ENCODE results near the gene MYH14.
"Not testable (repeated sequence)": the region's sequence is repeated elsewhere in the genome, so short reads cannot be mapped to it uniquely, and the experiment has no call there.

MYH14 gene

GRCh38 chr19:50223439-50223716 is 20.0 kb downstream of the MYH14 start:
- POLR2A ChIA-PET: no interaction called here
- Histone ChIP-seq H3K27ac (ENCODE audit: insufficient read depth in 1 of 2, low read depth in 1 of 2, low read length in 2 of 2, poor library complexity in 1 of 2, severe bottlenecking in 2 of 2) (no peak overlapping the region), H3K27me3 (replicated peaks in 2 of 5; ENCODE audit: control insufficient read depth in 4 of 5, insufficient read depth in 5 of 5, low read length in 4 of 5) (peaks cover 0 to 2% (median 0%) of the 10 kb centered on the region in 5 experiments), H3K9me3 (ENCODE audit: control extremely low read depth in 1 of 5, control insufficient read depth in 4 of 5, insufficient read depth in 2 of 5, low read depth in 1 of 5, low read length in 4 of 5) (peaks cover 0 to 9% (median 3%) of the 10 kb centered on the region in 5 experiments), H3K4me1 (ENCODE audit: control extremely low read depth in 1 of 4, control insufficient read depth in 4 of 4, insufficient read depth in 4 of 4, low read length in 3 of 4) (no peaks in the 10 kb centered on the region), H3K4me3 (ENCODE audit: control insufficient read depth in 1 of 7, extremely low read depth in 1 of 7, insufficient read depth in 4 of 7, low read depth in 2 of 7, low read length in 6 of 7) (no peak overlapping the region), H3K36me3 (ENCODE audit: control insufficient read depth in 4 of 4, insufficient read depth in 4 of 4, low read length in 3 of 4) (no peaks in the 10 kb centered on the region)
- CTCF ChIA-PET: no interaction called here
- DNase-seq: no peak
- no CpG with 5 or more reads among the region's 3 CpGs for WGBS (ENCODE audit: insufficient coverage)

DNA sequence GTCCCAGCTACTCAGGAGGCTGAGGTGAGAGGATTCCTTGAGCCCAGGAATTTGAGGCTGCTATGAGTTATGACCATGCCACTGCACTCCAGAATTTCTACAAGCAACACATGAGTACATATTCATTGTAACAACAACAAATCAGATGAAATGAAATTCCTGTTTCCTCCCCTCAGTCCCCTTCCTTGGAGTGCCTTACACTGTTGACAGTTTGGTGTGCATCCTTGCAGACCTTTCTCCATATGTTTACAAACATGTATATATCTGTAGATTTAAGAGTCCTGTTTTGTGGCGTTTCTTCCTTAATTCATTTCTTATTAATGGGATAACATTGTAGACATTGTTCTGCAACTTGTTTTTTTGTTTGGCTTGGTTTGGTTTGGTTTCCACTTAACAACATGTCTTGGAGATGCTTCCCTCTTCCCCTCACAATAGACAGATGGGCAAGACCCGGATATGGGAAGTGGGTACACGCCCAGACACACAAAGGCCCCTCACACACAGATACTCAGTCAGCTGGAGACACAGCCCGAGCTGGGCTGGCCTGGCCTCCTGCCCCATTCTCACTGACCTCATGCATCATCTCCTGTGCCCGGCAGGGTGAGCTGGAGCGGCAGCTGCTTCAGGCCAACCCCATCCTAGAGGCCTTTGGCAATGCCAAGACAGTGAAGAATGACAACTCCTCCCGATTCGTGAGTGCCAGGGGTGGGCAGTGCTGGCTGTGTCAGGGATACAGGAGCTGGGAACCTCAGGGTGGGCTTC is 21.7 kb downstream of the MYH14 start:
- H3K27me3 ChIP-seq (replicated peaks in 2 of 5; ENCODE audit: control insufficient read depth in 4 of 5, insufficient read depth in 5 of 5, low read length in 4 of 5): peaks cover 0 to 15% (median 0%) of the 10 kb centered on the region in 5 experiments
- peaks cover 0 to 9% (median 3%) of the 10 kb centered on the region in 5 experiments for H3K9me3 ChIP-seq (ENCODE audit: control extremely low read depth in 1 of 5, control insufficient read depth in 4 of 5, insufficient read depth in 2 of 5, low read depth in 1 of 5, low read length in 4 of 5)
- ChIA-PET CTCF (no interaction called here), POLR2A (no interaction called here)
- no peak for DNase-seq
- WGBS (ENCODE audit: insufficient coverage): 100% methylated on average over 1 of the region's 8 CpGs
- H3K36me3 ChIP-seq (ENCODE audit: control insufficient read depth in 4 of 4, insufficient read depth in 4 of 4, low read length in 3 of 4): no peaks in the 10 kb centered on the region
- H3K27ac ChIP-seq (ENCODE audit: insufficient read depth in 1 of 2, low read depth in 1 of 2, low read length in 2 of 2, poor library complexity in 1 of 2, severe bottlenecking in 2 of 2): no peak overlapping the region
- H3K4me3 ChIP-seq (ENCODE audit: control insufficient read depth in 1 of 7, extremely low read depth in 1 of 7, insufficient read depth in 4 of 7, low read depth in 2 of 7, low read length in 6 of 7): no peak overlapping the region
- H3K4me1 ChIP-seq (ENCODE audit: control extremely low read depth in 1 of 4, control insufficient read depth in 4 of 4, insufficient read depth in 4 of 4, low read length in 3 of 4): no peaks in the 10 kb centered on the region

- H3K27me3 ChIP-seq (replicated peaks in 2 of 5; ENCODE audit: control insufficient read depth in 4 of 5, insufficient read depth in 5 of 5, low read length in 4 of 5): peaks cover 0 to 27% (median 0%) of the 10 kb centered on the region in 5 experiments
- H3K4me1 ChIP-seq (ENCODE audit: control extremely low read depth in 1 of 4, control insufficient read depth in 4 of 4, insufficient read depth in 4 of 4, low read length in 3 of 4): no peaks in the 10 kb centered on the region
- DNase-seq: no peak
- H3K27ac ChIP-seq (ENCODE audit: insufficient read depth in 1 of 2, low read depth in 1 of 2, low read length in 2 of 2, poor library complexity in 1 of 2, severe bottlenecking in 2 of 2): no peak overlapping the region
- CTCF ChIA-PET: no interaction called here
- no peaks in the 10 kb centered on the region for H3K36me3 ChIP-seq (ENCODE audit: control insufficient read depth in 4 of 4, insufficient read depth in 4 of 4, low read length in 3 of 4)
- WGBS (ENCODE audit: insufficient coverage): 80% methylated on average over 4 of the region's 7 CpGs
- POLR2A ChIA-PET: no interaction called here
- H3K4me3 ChIP-seq (ENCODE audit: control insufficient read depth in 1 of 7, extremely low read depth in 1 of 7, insufficient read depth in 4 of 7, low read depth in 2 of 7, low read length in 6 of 7): no peak overlapping the region
- H3K9me3 ChIP-seq (ENCODE audit: control extremely low read depth in 1 of 5, control insufficient read depth in 4 of 5, insufficient read depth in 2 of 5, low read depth in 1 of 5, low read length in 4 of 5): peaks cover 0 to 9% (median 3%) of the 10 kb centered on the region in 5 experiments
Observed at GRCh38 chr19:50226536-50226935, 23.1 kb downstream of the MYH14 start.

GRCh38 chr19:50228153-50228552 is 24.7 kb downstream of the MYH14 start:
- H3K4me3 ChIP-seq (ENCODE audit: control insufficient read depth in 1 of 7, extremely low read depth in 1 of 7, insufficient read depth in 4 of 7, low read depth in 2 of 7, low read length in 6 of 7); H3K36me3 ChIP-seq (ENCODE audit: control insufficient read depth in 4 of 4, insufficient read depth in 4 of 4, low read length in 3 of 4); H3K27ac ChIP-seq (ENCODE audit: insufficient read depth in 1 of 2, low read depth in 1 of 2, low read length in 2 of 2, poor library complexity in 1 of 2, severe bottlenecking in 2 of 2); H3K4me1 ChIP-seq (ENCODE audit: control extremely low read depth in 1 of 4, control insufficient read depth in 4 of 4, insufficient read depth in 4 of 4, low read length in 3 of 4); H3K9me3 ChIP-seq (ENCODE audit: control extremely low read depth in 1 of 5, control insufficient read depth in 4 of 5, insufficient read depth in 2 of 5, low read depth in 1 of 5, low read length in 4 of 5); DNase-seq; POLR2A ChIA-PET: not testable (repeated sequence)
- CTCF ChIA-PET: interaction anchor here (0.6 kb wide), 1 partner anchor 260 kb away, joined by 3 read pairs; no protein-coding TSS in a partner anchor
- peaks cover 0 to 38% (median 0%) of the 10 kb centered on the region in 5 experiments for H3K27me3 ChIP-seq (replicated peaks in 2 of 5; ENCODE audit: control insufficient read depth in 4 of 5, insufficient read depth in 5 of 5, low read length in 4 of 5)
- WGBS (ENCODE audit: insufficient coverage): 57% methylated on average over 5 of the region's 7 CpGs

DNA sequence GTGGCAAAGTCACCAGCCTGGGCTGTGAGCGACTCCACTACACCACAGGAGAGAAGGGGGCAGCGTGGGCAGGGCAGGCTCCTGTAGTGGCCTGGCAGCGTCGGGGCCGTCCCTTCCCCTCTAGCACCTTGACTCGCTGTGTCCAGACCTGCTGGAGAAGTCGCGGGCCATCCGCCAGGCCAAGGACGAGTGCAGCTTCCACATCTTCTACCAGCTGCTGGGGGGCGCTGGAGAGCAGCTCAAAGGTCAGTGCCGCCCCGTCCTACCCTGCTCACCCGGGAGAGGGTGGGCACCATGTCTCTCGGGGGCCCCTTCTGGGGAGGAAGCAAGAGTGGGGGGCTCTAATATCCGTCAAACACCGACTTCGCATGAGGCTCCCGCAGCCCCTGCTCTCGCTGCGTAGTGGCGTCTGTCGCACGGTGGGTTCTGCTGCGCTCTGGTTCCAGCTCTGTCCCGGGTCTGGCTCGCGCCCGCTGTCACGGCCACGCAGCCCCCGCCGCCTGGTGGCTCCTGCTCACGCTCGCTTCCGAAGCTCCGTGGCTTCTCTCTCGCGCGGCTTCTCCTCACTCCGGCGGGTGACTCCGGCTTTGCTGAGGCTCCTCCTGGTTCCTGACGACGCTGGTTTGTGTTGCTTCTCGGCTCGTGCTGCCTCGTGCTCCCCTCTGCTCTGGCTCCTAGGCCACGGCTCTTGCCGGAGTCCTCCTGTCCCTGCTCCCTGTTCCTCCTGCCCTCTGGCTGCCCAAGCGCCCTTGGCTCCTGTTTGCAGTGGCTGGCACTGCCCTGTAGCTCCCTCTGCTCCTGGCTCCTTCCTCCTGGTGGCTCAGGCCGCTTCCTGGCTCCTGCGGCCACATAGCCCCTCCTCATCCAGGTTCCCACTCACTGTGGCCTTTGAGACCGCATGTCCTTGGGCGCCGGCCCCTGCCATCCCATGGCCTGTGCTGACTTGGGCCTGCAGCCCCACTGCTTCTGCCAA is 27.2 kb downstream of the MYH14 start:
- 63% methylated on average over 54 of the region's 56 CpGs for whole genome bisulfite sequencing (ENCODE audit: insufficient coverage)
- H3K4me1 ChIP-seq (ENCODE audit: control extremely low read depth in 1 of 4, control insufficient read depth in 4 of 4, insufficient read depth in 4 of 4, low read length in 3 of 4): no peaks in the 10 kb centered on the region
- H3K36me3 ChIP-seq (ENCODE audit: control insufficient read depth in 4 of 4, insufficient read depth in 4 of 4, low read length in 3 of 4): no peaks in the 10 kb centered on the region
- DNase-seq: no peak
- H3K27me3 ChIP-seq (replicated peaks in 2 of 5; ENCODE audit: control insufficient read depth in 4 of 5, insufficient read depth in 5 of 5, low read length in 4 of 5): peaks cover 0 to 43% (median 0%) of the 10 kb centered on the region in 5 experiments
- ChIA-PET CTCF (no interaction called here), POLR2A (no interaction called here)
- H3K27ac ChIP-seq (ENCODE audit: insufficient read depth in 1 of 2, low read depth in 1 of 2, low read length in 2 of 2, poor library complexity in 1 of 2, severe bottlenecking in 2 of 2): no peak overlapping the region
- H3K9me3 ChIP-seq (ENCODE audit: control extremely low read depth in 1 of 5, control insufficient read depth in 4 of 5, insufficient read depth in 2 of 5, low read depth in 1 of 5, low read length in 4 of 5): no peaks in the 10 kb centered on the region
- H3K4me3 ChIP-seq (ENCODE audit: control insufficient read depth in 1 of 7, extremely low read depth in 1 of 7, insufficient read depth in 4 of 7, low read depth in 2 of 7, low read length in 6 of 7): no peak overlapping the region

GRCh38 chr19:50231417-50231816 is 28.0 kb downstream of the MYH14 start:
- CTCF ChIA-PET; POLR2A ChIA-PET; H3K9me3 ChIP-seq (ENCODE audit: control extremely low read depth in 1 of 5, control insufficient read depth in 4 of 5, insufficient read depth in 2 of 5, low read depth in 1 of 5, low read length in 4 of 5); H3K4me3 ChIP-seq (ENCODE audit: control insufficient read depth in 1 of 7, extremely low read depth in 1 of 7, insufficient read depth in 4 of 7, low read depth in 2 of 7, low read length in 6 of 7); H3K27ac ChIP-seq (ENCODE audit: insufficient read depth in 1 of 2, low read depth in 1 of 2, low read length in 2 of 2, poor library complexity in 1 of 2, severe bottlenecking in 2 of 2); DNase-seq; H3K36me3 ChIP-seq (ENCODE audit: control insufficient read depth in 4 of 4, insufficient read depth in 4 of 4, low read length in 3 of 4); H3K4me1 ChIP-seq (ENCODE audit: control extremely low read depth in 1 of 4, control insufficient read depth in 4 of 4, insufficient read depth in 4 of 4, low read length in 3 of 4): not testable (repeated sequence)
- H3K27me3 ChIP-seq (replicated peaks in 2 of 5; ENCODE audit: control insufficient read depth in 4 of 5, insufficient read depth in 5 of 5, low read length in 4 of 5): peaks cover 0 to 43% (median 0%) of the 10 kb centered on the region in 5 experiments
- WGBS (ENCODE audit: insufficient coverage): 81% methylated on average over 2 of the region's 3 CpGs

GRCh38 chr19:50231821-50232220 is 28.4 kb downstream of the MYH14 start:
- H3K4me1 ChIP-seq (ENCODE audit: control extremely low read depth in 1 of 4, control insufficient read depth in 4 of 4, insufficient read depth in 4 of 4, low read length in 3 of 4): no peaks in the 10 kb centered on the region
- H3K36me3 ChIP-seq (ENCODE audit: control insufficient read depth in 4 of 4, insufficient read depth in 4 of 4, low read length in 3 of 4): no peaks in the 10 kb centered on the region
- no peaks in the 10 kb centered on the region for H3K9me3 ChIP-seq (ENCODE audit: control extremely low read depth in 1 of 5, control insufficient read depth in 4 of 5, insufficient read depth in 2 of 5, low read depth in 1 of 5, low read length in 4 of 5)
- DNase-seq: no peak
- CTCF ChIA-PET: no interaction called here
- 89% methylated on average over 15 of the region's 16 CpGs for WGBS (ENCODE audit: insufficient coverage)
- no peak overlapping the region for H3K4me3 ChIP-seq (ENCODE audit: control insufficient read depth in 1 of 7, extremely low read depth in 1 of 7, insufficient read depth in 4 of 7, low read depth in 2 of 7, low read length in 6 of 7)
- H3K27ac ChIP-seq (ENCODE audit: insufficient read depth in 1 of 2, low read depth in 1 of 2, low read length in 2 of 2, poor library complexity in 1 of 2, severe bottlenecking in 2 of 2): no peak overlapping the region
- POLR2A ChIA-PET: no interaction called here
- H3K27me3 ChIP-seq (replicated peaks in 2 of 5; ENCODE audit: control insufficient read depth in 4 of 5, insufficient read depth in 5 of 5, low read length in 4 of 5): peaks cover 0 to 43% (median 0%) of the 10 kb centered on the region in 5 experiments
